ENCODE results near the gene SUN3. TPM values are rescaled to one million over a fixed set of nuclear protein-coding genes. Genes with fewer than 3 reads are reported as not detected.

SUN3 gene
- total and polyA plus RNA-seq, 2 of the 8 experiments (the other 6 are each of a cell fraction or from before 2014, with no cell fraction given), result not detected

DNA sequence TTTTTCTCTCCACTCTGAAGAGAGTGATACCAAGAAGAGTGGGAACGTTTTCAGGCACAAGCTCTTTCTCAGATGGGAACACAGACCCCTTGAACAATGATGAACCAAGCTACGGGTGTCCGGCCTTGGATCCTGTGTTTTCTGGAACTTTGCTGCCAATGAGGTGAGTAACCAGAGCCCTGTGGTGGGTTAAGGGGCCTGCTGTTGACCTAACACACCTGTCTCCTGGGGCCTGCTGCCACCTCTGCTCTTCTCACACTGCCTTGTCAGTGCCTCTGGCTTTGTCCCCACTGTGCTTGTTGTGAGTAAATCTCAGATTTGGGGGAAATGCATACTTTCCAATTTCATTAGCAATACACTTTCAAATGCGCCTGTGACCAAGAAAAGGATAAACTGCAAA, 79.2 kb downstream of the SUN3 start:
- no peak overlapping the region for H3K23ac ChIP-seq (ENCODE audit: insufficient read length)
- H4K20me1 ChIP-seq (replicated peaks in 1 of 2; ENCODE audit: control insufficient read depth in 1 of 2, insufficient read depth in 2 of 2, low read length in 2 of 2), result peaks cover 0 to 3% of the 10 kb centered on the region in 2 experiments
- H3K4ac ChIP-seq (replicated peaks; ENCODE audit: insufficient read length, low read depth, low read length), result no peak overlapping the region
- H4K91ac ChIP-seq (replicated peaks; ENCODE audit: insufficient read length, low read length), result no peak overlapping the region
- POLR2A ChIA-PET (ENCODE audit: partially characterized antibody), result interaction anchor here (1.3 to 1.4 kb wide), 2 partner anchors 18 to 19 kb away, joined by 3 to 5 read pairs; no protein-coding TSS in a partner anchor
- H3K27ac ChIP-seq (ENCODE audit: low read depth, low read length), result no peak overlapping the region
- H3K9ac ChIP-seq (replicated peaks in 1 of 4; ENCODE audit: extremely low read depth in 1 of 4, low read depth in 3 of 4, low read length in 3 of 4), result no peak overlapping the region
- H3K56ac ChIP-seq (replicated peaks; ENCODE audit: insufficient read length, low read depth, low read length), result no peak overlapping the region
- no peak overlapping the region for H2BK20ac ChIP-seq (ENCODE audit: low read length)
- no peak overlapping the region for H4K5ac ChIP-seq (ENCODE audit: insufficient read length, low read depth, low read length)
- H2BK5ac ChIP-seq (ENCODE audit: low read depth, low read length), result 0 out of 2 replicates have a peak overlapping the region, but pooled peaks have one; percentile 8
- no peak overlapping the region for H2BK120ac ChIP-seq (replicated peaks; ENCODE audit: low read depth, low read length)
- CTCF ChIA-PET (ENCODE audit: partially characterized antibody), result interaction anchor here (1.3 to 6.8 kb wide), 5 partner anchors 11 to 161 kb away, joined by 3 to 34 read pairs (median 9); no protein-coding TSS in a partner anchor
- no peak overlapping the region for H4K8ac ChIP-seq (ENCODE audit: extremely low read depth, insufficient read depth, low read length)
- 83% methylated on average over 4 of the region's 4 CpGs; no CpG with 5 or more reads in 1 of the 2 experiments for WGBS, 2 experiments (ENCODE audit: extremely low coverage in 1 of 2, insufficient coverage in 1 of 2, insufficient read length in 1 of 2, insufficient replicate concordance in 2 of 2, low coverage in 1 of 2, low lambda C conversion rate in 2 of 2, missing lambda C conversion rate in 1 of 2)
- H3K4me1 ChIP-seq (replicated peaks in 1 of 4; ENCODE audit: control insufficient read depth in 3 of 4, insufficient read depth in 4 of 4, low read length in 3 of 4), result peaks cover 0 to 4% (median 0%) of the 10 kb centered on the region in 4 experiments; a peak in 2 of 7 replicates
- H2AK5ac ChIP-seq (ENCODE audit: low read depth, low read length), result no peak overlapping the region
- no peak overlapping the region for H2AFZ ChIP-seq (ENCODE audit: low read length)
- no peak for TF ChIP-seq GABPA (IDR thresholded peaks at IDR 0.05; ENCODE audit: borderline replicate concordance, insufficient read depth, low read length)
- no peak for TF ChIP-seq NANOG (IDR thresholded peaks at IDR 0.05; ENCODE audit: insufficient read depth, low read depth, low read length, poor library complexity, severe bottlenecking)
- no peak for TF ChIP-seq FOSL1 (IDR thresholded peaks at IDR 0.05; ENCODE audit: insufficient read depth, low read depth, low read length)
- no peak for TF ChIP-seq YY1 (IDR thresholded peaks at IDR 0.05; ENCODE audit: low read depth, low read length)
- no peak for TF ChIP-seq BCL11A (IDR thresholded peaks at IDR 0.05; ENCODE audit: low read depth in 2 of 2, low read length in 2 of 2)
- no peak for TF ChIP-seq JUND (IDR thresholded peaks at IDR 0.05; ENCODE audit: low read length)
- no peak for TF ChIP-seq SP1 (IDR thresholded peaks at IDR 0.05; ENCODE audit: low read depth, low read length)
- TF ChIP-seq ATF3 (IDR thresholded peaks at IDR 0.05; ENCODE audit: insufficient read depth, low read depth, low read length), result no peak
- H3K23me2 ChIP-seq (ENCODE audit: low read depth, low read length), result peaks cover 5% of the 10 kb centered on the region; the same call in 1 of the 2 replicates
- H3K4me2 ChIP-seq (ENCODE audit: insufficient read depth in 1 of 2, low read depth in 2 of 2, low read length in 2 of 2), result no peak overlapping the region
- H3K79me1 ChIP-seq (ENCODE audit: low read depth, low read length), result no peaks in the 10 kb centered on the region
- H3K9me3 ChIP-seq (ENCODE audit: insufficient read depth in 2 of 2, low read depth in 1 of 2, low read length in 1 of 2), result no peaks in the 10 kb centered on the region
- H3K4me3 ChIP-seq (ENCODE audit: extremely low read depth in 1 of 4, insufficient read depth in 2 of 4, low read depth in 3 of 4, low read length in 4 of 4), result no peak overlapping the region
- no peak for DNase-seq (ENCODE audit: low read depth in 1 of 2, low spot score in 2 of 2)
- H3K36me3 ChIP-seq (ENCODE audit: control insufficient read depth in 2 of 4, insufficient read depth in 4 of 4, low read length in 3 of 4), result peaks cover 0 to 6% (median under 1%) of the 10 kb centered on the region in 4 experiments; a peak in 2 of 8 replicates
- H3K27me3 ChIP-seq (replicated peaks in 1 of 4; ENCODE audit: control insufficient read depth in 3 of 4, extremely low read depth in 1 of 4, insufficient read depth in 3 of 4, low read length in 3 of 4), result no peaks in the 10 kb centered on the region
- no peak overlapping the region for H3K14ac ChIP-seq (ENCODE audit: insufficient read length)
- no peak overlapping the region for H2BK15ac ChIP-seq (ENCODE audit: low read length)
- no peak for FAIRE-seq
- no peak overlapping the region for H2BK12ac ChIP-seq (ENCODE audit: low read depth, low read length)
- no peaks in the 10 kb centered on the region for H3K79me2 ChIP-seq (ENCODE audit: control insufficient read depth in 1 of 2, insufficient read depth in 2 of 2, low read length in 2 of 2)
- no peak overlapping the region for H3K18ac ChIP-seq (ENCODE audit: extremely low read depth, low read length)

Data from H1 (cell line).